SK-N-MC (cell line): Measurements from ENCODE around the gene EPB41L3.

ENCODE experiments used
- EZH2 ChIP-seq: fragments of 200-600 bp; sonication (generic); IDR thresholded peaks from one replicate; pipeline ENCODE4 v1.6.1; 2017; ENCODE audit warnings: antibody characterized with exemption
- POLR2AphosphoS5 ChIP-seq: IDR thresholded peaks from 2 replicates; pipeline ENCODE4 v1.6.1; 2012; ENCODE audit warnings: mild to moderate bottlenecking, low read depth, low read length, borderline replicate concordance

GRCh38 chr18:5588529-5588928 is 44.7 kb upstream of the EPB41L3 start:
- no peak for TF ChIP-seq POLR2AphosphoS5
- TF ChIP-seq EZH2 = no peak
